22Rv1 (cell line): ENCODE results near the gene DDX39A.

Source experiments
- CTCF ChIP-seq: fragments of 450-650 bp; IDR thresholded peaks from 2 replicates; pipeline ENCODE4 v1.5.1; 2017; ENCODE audit warnings: mild to moderate bottlenecking
- ZFX ChIP-seq: fragments of 450-650 bp; IDR thresholded peaks from 2 replicates; pipeline ENCODE4 v1.6.1; 2017; ENCODE audit warnings: antibody characterized with exemption, borderline replicate concordance

GRCh38 chr19:14402332-14403144, 16.6 kb downstream of the DDX39A start:
- TF ChIP-seq CTCF (no peak), ZFX (no peak)
